Stomach (tissue), 9 donors: ENCODE results near the gene SRRM1. TPM values are rescaled to one million over a fixed set of nuclear protein-coding genes. Genes with fewer than 3 reads are reported as not detected.

ENCODE experiments used
- DNase-seq, 2 donors: peaks; one replicate each; pipeline versions ENCODE4 v3.0.0 to v3.0.0-alpha.2; 2013 to 2019
- H3K27ac ChIP-seq, 5 donors: fragments of 200-600 bp in 4 of 5; sonication (generic) in 4 of 5; one replicate each; pipeline ENCODE4 v1.5.1; 2013 to 2019; ENCODE audit warnings: mild to moderate bottlenecking in 1 of 5, moderate library complexity in 1 of 5
- H3K27me3 ChIP-seq, 3 donors: fragments of 200-600 bp; sonication (generic); one replicate each; pipeline ENCODE4 v1.5.1; 2017 to 2019; ENCODE audit warnings: mixed run types in 1 of 3
- H3K36me3 ChIP-seq, 4 donors: fragments of 200-600 bp; sonication (generic); 1 replicate in 3 of 4; 2 replicates in 1 of 4; pipeline ENCODE4 v1.5.1; 2016 to 2019
- H3K4me1 ChIP-seq, 4 donors: fragments of 200-600 bp; sonication (generic); one replicate each; pipeline ENCODE4 v1.5.1; 2016 to 2019
- H3K4me3 ChIP-seq, 4 donors: fragments of 200-600 bp; sonication (generic) in 3 of 4; one replicate each; pipeline ENCODE4 v1.5.1; 2016 to 2019; ENCODE audit warnings: mild to moderate bottlenecking in 1 of 4
- H3K9me3 ChIP-seq, 4 donors: fragments of 200-600 bp; sonication (generic); one replicate each; pipeline ENCODE4 v1.5.1; 2016 to 2019
- EP300 ChIP-seq: sonication (generic); formaldehyde crosslinking; IDR thresholded peaks from one replicate; pipeline ENCODE4 v1.6.1; 2017; ENCODE audit warnings: antibody characterized with exemption
- POLR2A ChIP-seq, 4 donors: fragments of 450-650 bp; IDR thresholded peaks; one replicate each; pipeline ENCODE4 v1.6.1; 2016; ENCODE audit warnings: antibody characterized with exemption in 4 of 4, control low read depth in 2 of 4, mild to moderate bottlenecking in 1 of 4, moderate library complexity in 1 of 4
- POLR2AphosphoS5 ChIP-seq, 3 donors: sonication (generic); formaldehyde crosslinking; IDR thresholded peaks; one replicate each; pipeline ENCODE4 v1.6.1; 2016; ENCODE audit warnings: antibody characterized with exemption in 3 of 3
- WGBS, 5 donors: extraction: QIAGEN DNeasy Blood & Tissue Kit in 3 of 5; methylation state at CpG; one replicate each; pipeline versions ENCODE4 v1.1.5 to v1.1.7; 2013 to 2018; 5-methylcytosine and 5-hydroxymethylcytosine counted together
- intact Hi-C: fragments of 100-400 bp; cut with DNase I; formaldehyde crosslinking; loops from one replicate; pipeline ENCODE4 v1.15.1; 2023; ENCODE audit warnings: low total_unique reads
- polyA plus RNA-seq, 3 donors: library from polyadenylated mRNA; stranded (reverse); fragments of 200-250 nt; gene quantifications; one replicate each; pipeline ENCODE4 v1.2.3, GENCODE V29; 2013
- total RNA-seq, 5 donors: library from RNA; depleted of rRNA; stranded (reverse); fragments of >200 nt; gene quantifications; one replicate each; pipeline versions ENCODE4 v1.1.0 to v1.2.3, GENCODE V29; 2014 to 2016
- TF ChIP-seq, protein P1 (sequence below), 7 experiments: fragments of 450-650 bp in 4 of 7; fragments of 200-600 bp in 3 of 7; sonication (generic) in 3 of 7; IDR thresholded peaks; one replicate each; pipeline ENCODE4 v1.5.1; 2016 to 2019; ENCODE audit warnings: antibody characterized with exemption in 7 of 7, control low read depth in 2 of 7, mild to moderate bottlenecking in 1 of 7
- donor health status: healthy with polysubstance abuse.
- donor health status: Bipolar disorder and iron deficiency.
- donor health status: healthy.

The SRRM1 gene
- total and polyA plus RNA-seq, 8 donors = 21.2 to 149 (median 104) TPM

- DNase-seq = no peak
- H3K27ac ChIP-seq = no peak overlapping the region
- H3K4me3 ChIP-seq = no peak overlapping the region
- H3K27me3 ChIP-seq = peaks cover 0 to 3% (median 0%) of the 10 kb centered on the region in 3 donors
- no peaks in the 10 kb centered on the region for H3K9me3 ChIP-seq
- TF ChIP-seq, protein P1, sequence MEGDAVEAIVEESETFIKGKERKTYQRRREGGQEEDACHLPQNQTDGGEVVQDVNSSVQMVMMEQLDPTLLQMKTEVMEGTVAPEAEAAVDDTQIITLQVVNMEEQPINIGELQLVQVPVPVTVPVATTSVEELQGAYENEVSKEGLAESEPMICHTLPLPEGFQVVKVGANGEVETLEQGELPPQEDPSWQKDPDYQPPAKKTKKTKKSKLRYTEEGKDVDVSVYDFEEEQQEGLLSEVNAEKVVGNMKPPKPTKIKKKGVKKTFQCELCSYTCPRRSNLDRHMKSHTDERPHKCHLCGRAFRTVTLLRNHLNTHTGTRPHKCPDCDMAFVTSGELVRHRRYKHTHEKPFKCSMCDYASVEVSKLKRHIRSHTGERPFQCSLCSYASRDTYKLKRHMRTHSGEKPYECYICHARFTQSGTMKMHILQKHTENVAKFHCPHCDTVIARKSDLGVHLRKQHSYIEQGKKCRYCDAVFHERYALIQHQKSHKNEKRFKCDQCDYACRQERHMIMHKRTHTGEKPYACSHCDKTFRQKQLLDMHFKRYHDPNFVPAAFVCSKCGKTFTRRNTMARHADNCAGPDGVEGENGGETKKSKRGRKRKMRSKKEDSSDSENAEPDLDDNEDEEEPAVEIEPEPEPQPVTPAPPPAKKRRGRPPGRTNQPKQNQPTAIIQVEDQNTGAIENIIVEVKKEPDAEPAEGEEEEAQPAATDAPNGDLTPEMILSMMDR (IDR thresholded peaks at IDR 0.05) = no peak
- TF ChIP-seq POLR2A (IDR thresholded peaks at IDR 0.05) = no peak
- TF ChIP-seq EP300 = no peak
- no peak for TF ChIP-seq POLR2AphosphoS5 (IDR thresholded peaks at IDR 0.05)
- intact Hi-C loops = no loop called here
- peaks cover 0 to 3% (median 0%) of the 10 kb centered on the region in 4 donors for H3K4me1 ChIP-seq
- H3K36me3 ChIP-seq = no peaks in the 10 kb centered on the region
- WGBS, 5 donors = 87 to 95% (median 93%) methylated on average over 3 of the region's 3 CpGs
Measured at GRCh38 chr1:24599265-24599664, 43.8 kb upstream of the SRRM1 start.

DNA sequence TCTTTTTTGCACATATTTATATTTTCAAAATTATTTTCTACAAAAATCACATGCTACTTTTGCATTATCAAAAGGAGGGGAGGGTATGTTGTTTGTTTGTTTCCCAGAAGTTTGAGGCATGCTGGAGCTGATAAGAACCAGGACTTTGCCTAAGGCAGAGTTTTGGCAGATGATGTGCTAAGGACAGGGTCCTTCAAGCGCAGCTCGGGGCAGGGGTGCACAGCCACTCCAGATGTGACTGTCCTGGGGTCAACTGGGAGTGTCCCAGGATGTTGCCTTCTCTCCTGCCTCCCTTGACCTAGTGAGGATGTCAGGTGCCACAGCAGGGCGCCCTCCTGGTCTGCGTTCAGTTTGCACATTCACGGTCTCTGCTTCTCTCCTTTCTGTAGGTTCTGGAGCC is 42.6 kb upstream of the SRRM1 start:
- Histone ChIP-seq H3K4me1 (no peaks in the 10 kb centered on the region), H3K27ac (no peak overlapping the region), H3K36me3 (no peaks in the 10 kb centered on the region), H3K9me3 (no peaks in the 10 kb centered on the region), H3K4me3 (no peak overlapping the region), H3K27me3 (no peaks in the 10 kb centered on the region)
- no peak for DNase-seq
- 64 to 79% (median 79%) methylated on average over 4 to 5 of the region's 5 CpGs for WGBS, 5 donors
- intact Hi-C loops = no loop called here
- TF ChIP-seq POLR2A (IDR thresholded peaks at IDR 0.05) = no peak
- TF ChIP-seq POLR2AphosphoS5 (IDR thresholded peaks at IDR 0.05) = no peak
- no peak for TF ChIP-seq EP300
- TF ChIP-seq, protein P1 (IDR thresholded peaks at IDR 0.05) = no peak

DNA sequence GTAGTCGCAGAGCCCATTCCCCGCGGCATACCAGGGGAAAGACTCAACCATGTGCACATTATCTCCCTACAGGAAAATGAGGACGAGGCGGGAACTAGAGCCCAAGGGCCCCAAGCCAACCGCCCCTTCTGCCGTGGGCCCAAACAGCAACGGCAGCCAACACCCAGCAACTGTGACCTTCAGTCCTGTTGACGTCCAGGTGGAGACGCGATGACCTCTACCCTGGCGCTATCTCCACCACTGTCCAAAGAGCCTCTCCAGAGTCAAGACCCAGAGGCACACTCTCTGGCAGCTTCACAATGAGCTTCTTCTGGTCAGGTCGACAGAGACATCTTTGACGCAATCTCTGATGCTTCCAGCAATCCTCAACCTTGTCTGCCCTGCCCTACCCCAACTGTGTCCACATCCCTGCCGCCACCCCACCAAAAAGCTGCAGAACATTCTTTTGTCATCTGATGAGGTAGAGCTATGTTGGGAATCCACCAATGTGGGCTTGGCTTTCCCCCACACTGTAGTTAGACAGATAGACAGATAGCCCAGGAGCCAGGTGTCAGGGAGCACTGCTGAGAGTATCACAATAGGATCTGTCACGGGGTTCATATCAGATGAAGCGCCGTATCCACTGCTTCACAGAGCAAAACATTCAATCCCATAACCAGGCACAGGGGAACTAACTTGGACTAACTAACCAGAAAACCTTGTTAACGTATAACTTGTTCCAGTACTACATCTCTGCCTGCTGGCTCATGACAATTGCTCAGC is 37.4 kb upstream of the SRRM1 start:
- no peaks in the 10 kb centered on the region for H3K36me3 ChIP-seq
- H3K4me1 ChIP-seq = no peaks in the 10 kb centered on the region
- no peak overlapping the region for H3K27ac ChIP-seq
- H3K4me3 ChIP-seq = no peak overlapping the region
- 86 to 94% (median 90%) methylated on average over 19 of the region's 19 CpGs for WGBS, 5 donors
- TF ChIP-seq EP300 = no peak
- no peak for TF ChIP-seq POLR2AphosphoS5 (IDR thresholded peaks at IDR 0.05)
- no peak for TF ChIP-seq POLR2A (IDR thresholded peaks at IDR 0.05)
- TF ChIP-seq, protein P1 (IDR thresholded peaks at IDR 0.05) = no peak
- no peaks in the 10 kb centered on the region for H3K9me3 ChIP-seq
- H3K27me3 ChIP-seq = peaks cover 0 to 9% (median 0%) of the 10 kb centered on the region in 3 donors
- no peak for DNase-seq
- intact Hi-C loops = no loop called here

DNA sequence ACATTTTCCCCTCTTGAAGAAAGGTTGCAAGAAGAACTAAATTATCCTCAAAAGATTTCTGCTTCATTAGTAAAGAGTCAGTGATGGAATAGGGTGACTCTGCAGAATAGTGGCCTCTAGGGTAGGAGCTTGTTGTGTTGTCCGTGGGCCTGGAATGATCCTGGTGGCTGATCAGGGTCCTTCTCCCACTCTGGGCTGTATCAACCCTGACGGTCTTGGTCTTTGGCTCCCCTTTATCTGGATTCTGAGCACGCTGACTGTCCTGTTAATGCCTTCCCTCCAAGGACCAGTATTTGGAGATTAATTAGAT is 36.9 kb upstream of the SRRM1 start:
- Histone ChIP-seq H3K4me3 (no peak overlapping the region), H3K36me3 (no peaks in the 10 kb centered on the region), H3K27me3 (peaks cover 0 to 10% (median 0%) of the 10 kb centered on the region in 3 donors), H3K9me3 (no peaks in the 10 kb centered on the region), H3K27ac (no peak overlapping the region), H3K4me1 (no peaks in the 10 kb centered on the region)
- 73 to 81% (median 76%) methylated on average over 3 of the region's 3 CpGs for WGBS, 5 donors
- intact Hi-C loops = no loop called here
- DNase-seq = no peak
- TF ChIP-seq POLR2A (IDR thresholded peaks at IDR 0.05) (no peak), EP300 (no peak), POLR2AphosphoS5 (IDR thresholded peaks at IDR 0.05) (no peak)
- TF ChIP-seq, protein P1 (IDR thresholded peaks at IDR 0.05) = no peak
